ENCODE measurements around the gene KIAA1958. TPM values are rescaled to one million over a fixed set of nuclear protein-coding genes. Genes with fewer than 3 reads are reported as not detected.

The KIAA1958 gene
- total RNA-seq, 1 donor from 2014 or later: 12.0 TPM

GRCh38 chr9:112569186-112569585, 82.6 kb downstream of the KIAA1958 start:
- DNase-seq (ENCODE audit: low read depth): peak; percentile 98
- no peak overlapping the region for H2AFZ ChIP-seq (ENCODE audit: low read depth, low read length)
- no peaks in the 10 kb centered on the region for H3K27me3 ChIP-seq (ENCODE audit: insufficient read depth, low read length)
- H4K20me1 ChIP-seq (ENCODE audit: insufficient read depth, low read length): no peaks in the 10 kb centered on the region
- Mint-ChIP-seq H3K27ac (ENCODE audit: unreplicated experiment) (no peak overlapping the region), H3K36me3 (ENCODE audit: low read depth, unreplicated experiment) (peaks cover 9% of the 10 kb centered on the region), H3K4me1 (ENCODE audit: low read depth, unreplicated experiment) (no peaks in the 10 kb centered on the region), H3K9me3 (ENCODE audit: unreplicated experiment) (peaks cover 2% of the 10 kb centered on the region), H3K27me3 (ENCODE audit: low read depth, unreplicated experiment) (no peaks in the 10 kb centered on the region), H3K4me3 (ENCODE audit: unreplicated experiment) (no peak overlapping the region)
- TF ChIP-seq, protein P1, sequence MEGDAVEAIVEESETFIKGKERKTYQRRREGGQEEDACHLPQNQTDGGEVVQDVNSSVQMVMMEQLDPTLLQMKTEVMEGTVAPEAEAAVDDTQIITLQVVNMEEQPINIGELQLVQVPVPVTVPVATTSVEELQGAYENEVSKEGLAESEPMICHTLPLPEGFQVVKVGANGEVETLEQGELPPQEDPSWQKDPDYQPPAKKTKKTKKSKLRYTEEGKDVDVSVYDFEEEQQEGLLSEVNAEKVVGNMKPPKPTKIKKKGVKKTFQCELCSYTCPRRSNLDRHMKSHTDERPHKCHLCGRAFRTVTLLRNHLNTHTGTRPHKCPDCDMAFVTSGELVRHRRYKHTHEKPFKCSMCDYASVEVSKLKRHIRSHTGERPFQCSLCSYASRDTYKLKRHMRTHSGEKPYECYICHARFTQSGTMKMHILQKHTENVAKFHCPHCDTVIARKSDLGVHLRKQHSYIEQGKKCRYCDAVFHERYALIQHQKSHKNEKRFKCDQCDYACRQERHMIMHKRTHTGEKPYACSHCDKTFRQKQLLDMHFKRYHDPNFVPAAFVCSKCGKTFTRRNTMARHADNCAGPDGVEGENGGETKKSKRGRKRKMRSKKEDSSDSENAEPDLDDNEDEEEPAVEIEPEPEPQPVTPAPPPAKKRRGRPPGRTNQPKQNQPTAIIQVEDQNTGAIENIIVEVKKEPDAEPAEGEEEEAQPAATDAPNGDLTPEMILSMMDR (IDR thresholded peaks at IDR 0.05; ENCODE audit: insufficient read depth, low read depth, low read length): no peak
- TF ChIP-seq EZH2 (IDR thresholded peaks at IDR 0.05; ENCODE audit: insufficient read depth, low read length): no peak
- H3K4me3 ChIP-seq (ENCODE audit: insufficient read depth, low read depth, low read length): no peak overlapping the region
- peak; percentile 79 for FAIRE-seq
- H3K36me3 ChIP-seq (ENCODE audit: insufficient read depth, low read length): no peaks in the 10 kb centered on the region
- H3K4me2 ChIP-seq (ENCODE audit: low read length): peak overlapping the region; percentile 6
- no peaks in the 10 kb centered on the region for H3K9me3 ChIP-seq (ENCODE audit: insufficient read depth, low read depth, low read length)
- H3K4me1 ChIP-seq (ENCODE audit: insufficient read depth, low read length): no peaks in the 10 kb centered on the region
- no peak overlapping the region for H3K27ac ChIP-seq (ENCODE audit: low read depth, low read length)
- H3K79me2 ChIP-seq (ENCODE audit: insufficient read depth, low read length): no peaks in the 10 kb centered on the region
- no peak overlapping the region for H3K9ac ChIP-seq (ENCODE audit: low read length)

DNA sequence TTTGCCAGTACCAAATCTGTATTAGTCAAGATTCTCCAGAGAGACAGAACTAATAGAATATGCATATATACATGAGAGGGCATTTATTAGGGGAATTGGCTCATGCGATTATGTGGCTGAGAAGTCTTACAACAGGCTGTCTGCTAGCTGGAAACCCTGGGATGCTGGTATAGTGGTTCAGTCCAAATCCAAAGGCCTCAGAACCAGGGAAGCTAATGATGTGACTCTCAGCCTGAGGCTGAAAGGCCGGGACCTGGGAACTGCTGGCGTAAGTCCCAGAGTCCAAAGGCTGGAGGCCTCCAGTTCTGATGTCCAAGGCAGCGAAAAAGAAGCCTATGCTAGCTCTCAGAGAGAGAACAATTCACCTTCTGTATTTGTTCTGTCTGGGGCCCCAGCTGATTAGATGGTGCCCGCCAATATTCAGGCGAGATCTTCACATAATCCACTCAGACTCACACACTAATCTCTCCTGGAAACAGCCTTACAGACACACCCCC, 84.1 kb downstream of the KIAA1958 start:
- no peak overlapping the region for H3K4me3 ChIP-seq (ENCODE audit: insufficient read depth, low read depth, low read length)
- no peak overlapping the region for H3K4me2 ChIP-seq (ENCODE audit: low read length)
- no peaks in the 10 kb centered on the region for H3K36me3 ChIP-seq (ENCODE audit: insufficient read depth, low read length)
- no peak overlapping the region for H2AFZ ChIP-seq (ENCODE audit: low read depth, low read length)
- no peaks in the 10 kb centered on the region for H3K4me1 ChIP-seq (ENCODE audit: insufficient read depth, low read length)
- Mint-ChIP-seq H3K4me1 (ENCODE audit: low read depth, unreplicated experiment) (no peaks in the 10 kb centered on the region), H3K9me3 (ENCODE audit: unreplicated experiment) (peaks cover 2% of the 10 kb centered on the region), H3K27me3 (ENCODE audit: low read depth, unreplicated experiment) (no peaks in the 10 kb centered on the region), H3K4me3 (ENCODE audit: unreplicated experiment) (no peak overlapping the region), H3K27ac (ENCODE audit: unreplicated experiment) (no peak overlapping the region), H3K36me3 (ENCODE audit: low read depth, unreplicated experiment) (peaks cover 19% of the 10 kb centered on the region)
- TF ChIP-seq EZH2 (IDR thresholded peaks at IDR 0.05; ENCODE audit: insufficient read depth, low read length): no peak
- TF ChIP-seq, protein P1 (IDR thresholded peaks at IDR 0.05; ENCODE audit: insufficient read depth, low read depth, low read length): no peak
- no peaks in the 10 kb centered on the region for H3K27me3 ChIP-seq (ENCODE audit: insufficient read depth, low read length)
- no peaks in the 10 kb centered on the region for H3K9me3 ChIP-seq (ENCODE audit: insufficient read depth, low read depth, low read length)
- H3K9ac ChIP-seq (ENCODE audit: low read length): no peak overlapping the region
- FAIRE-seq: no peak
- H4K20me1 ChIP-seq (ENCODE audit: insufficient read depth, low read length): no peaks in the 10 kb centered on the region
- no peak for DNase-seq (ENCODE audit: low read depth)
- no peak overlapping the region for H3K27ac ChIP-seq (ENCODE audit: low read depth, low read length)
- no peaks in the 10 kb centered on the region for H3K79me2 ChIP-seq (ENCODE audit: insufficient read depth, low read length)

DNA sequence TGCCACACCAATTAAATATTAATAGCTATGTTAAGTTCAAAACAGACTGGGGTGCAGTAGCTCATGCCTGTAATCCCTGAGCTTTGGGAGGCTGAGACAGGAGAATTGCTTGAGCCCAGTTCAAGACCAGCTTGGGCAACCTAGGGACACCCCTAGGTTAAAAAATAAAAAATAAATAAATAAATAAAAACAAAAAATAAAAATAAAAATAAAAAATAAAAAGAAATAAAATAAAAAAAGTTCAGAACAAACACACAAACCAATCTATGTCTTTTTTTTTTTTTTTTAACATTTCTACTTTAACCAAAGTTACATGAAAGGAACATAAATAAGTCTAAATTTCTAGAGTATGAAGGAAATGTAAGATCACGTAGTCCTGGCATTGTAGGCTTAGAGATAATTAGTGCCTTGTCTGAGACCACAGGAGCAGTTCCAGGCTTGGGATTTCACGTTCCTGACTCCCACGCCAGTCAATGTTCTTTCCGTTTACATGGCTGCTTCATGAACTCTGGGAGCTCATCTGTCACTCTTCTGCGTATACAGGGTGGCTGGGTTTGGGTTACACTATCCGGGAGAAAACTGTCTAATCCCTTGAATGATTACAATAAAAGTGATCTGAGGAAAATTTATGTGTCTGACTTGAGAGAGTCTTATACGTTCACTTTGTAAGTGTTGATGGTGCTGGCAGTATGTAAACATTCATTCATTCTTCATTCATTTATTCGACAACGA, 85.2 kb downstream of the KIAA1958 start:
- Histone ChIP-seq H3K4me1 (ENCODE audit: insufficient read depth, low read length) (no peaks in the 10 kb centered on the region), H3K4me2 (ENCODE audit: low read length) (no peak overlapping the region), H3K36me3 (ENCODE audit: insufficient read depth, low read length) (no peaks in the 10 kb centered on the region), H3K9me3 (ENCODE audit: insufficient read depth, low read depth, low read length) (no peaks in the 10 kb centered on the region), H3K27me3 (ENCODE audit: insufficient read depth, low read length) (no peaks in the 10 kb centered on the region), H3K27ac (ENCODE audit: low read depth, low read length) (no peak overlapping the region), H2AFZ (ENCODE audit: low read depth, low read length) (no peak overlapping the region), H3K9ac (ENCODE audit: low read length) (no peak overlapping the region), H4K20me1 (ENCODE audit: insufficient read depth, low read length) (no peaks in the 10 kb centered on the region), H3K4me3 (ENCODE audit: insufficient read depth, low read depth, low read length) (no peak overlapping the region), H3K79me2 (ENCODE audit: insufficient read depth, low read length) (no peaks in the 10 kb centered on the region)
- FAIRE-seq (no peak), DNase-seq (ENCODE audit: low read depth) (no peak)
- Mint-ChIP-seq H3K27me3 (ENCODE audit: low read depth, unreplicated experiment) (no peaks in the 10 kb centered on the region), H3K9me3 (ENCODE audit: unreplicated experiment) (peaks cover 2% of the 10 kb centered on the region), H3K27ac (ENCODE audit: unreplicated experiment) (no peak overlapping the region), H3K4me3 (ENCODE audit: unreplicated experiment) (no peak overlapping the region), H3K36me3 (ENCODE audit: low read depth, unreplicated experiment) (peaks cover 20% of the 10 kb centered on the region), H3K4me1 (ENCODE audit: low read depth, unreplicated experiment) (no peaks in the 10 kb centered on the region)
- TF ChIP-seq, protein P1 (IDR thresholded peaks at IDR 0.05; ENCODE audit: insufficient read depth, low read depth, low read length): no peak
- no peak for TF ChIP-seq EZH2 (IDR thresholded peaks at IDR 0.05; ENCODE audit: insufficient read depth, low read length)

Data from astrocyte (in vitro differentiated cells and primary cell).